T-helper 17 cell (primary cell): ENCODE measurements around the gene UCHL1. TPM values are rescaled to one million over a fixed set of nuclear protein-coding genes. Genes with fewer than 3 reads are reported as not detected.

Experiments
- ATAC-seq: fragments of 150-1000 bp; cut with Tn5 transposase; 2 replicates; pipeline ENCODE4 v1.10.0; 2021; ENCODE audit warnings: mild to moderate bottlenecking, moderate library complexity
- DNase-seq, 3 donors: peaks; one replicate each; pipeline versions ENCODE4 v3.0.0 to v3.0.0-alpha.2; 2020 to 2021
- H3K9me3 ChIP-seq: one replicate; pipeline ENCODE4 v1.7.0; 2013; ENCODE audit warnings: low read length, mild to moderate bottlenecking; ENCODE audit not compliant: control insufficient read depth, poor library complexity, severe bottlenecking
- H3K27ac Mint-ChIP-seq: one replicate; pipeline ENCODE4 v1.8.0; 2022; ENCODE audit warnings: mild to moderate bottlenecking, moderate library complexity, mixed read lengths
- H3K27me3 Mint-ChIP-seq: one replicate; pipeline ENCODE4 v1.8.0; 2022; ENCODE audit warnings: mixed read lengths
- H3K36me3 Mint-ChIP-seq: one replicate; pipeline ENCODE4 v1.8.0; 2022; ENCODE audit warnings: low read depth, mixed read lengths
- H3K4me1 Mint-ChIP-seq: one replicate; pipeline ENCODE4 v1.8.0; 2022; ENCODE audit warnings: mild to moderate bottlenecking, mixed read lengths
- H3K4me3 Mint-ChIP-seq: one replicate; pipeline ENCODE4 v1.8.0; 2022; ENCODE audit warnings: mild to moderate bottlenecking, moderate library complexity, mixed read lengths
- total RNA-seq, 4 donors: library from RNA in 2 of 4; stranded (reverse) in 2 of 4; gene quantifications; one replicate each; pipeline ENCODE4 v1.2.3 and lab custom pipeline; 2022 to 2026

UCHL1 gene
- total RNA-seq (not detected), total RNA-seq (lab: John Stamatoyannopoulos, UW) (0 to 0.35 reads per million in 2 donors)

DNA sequence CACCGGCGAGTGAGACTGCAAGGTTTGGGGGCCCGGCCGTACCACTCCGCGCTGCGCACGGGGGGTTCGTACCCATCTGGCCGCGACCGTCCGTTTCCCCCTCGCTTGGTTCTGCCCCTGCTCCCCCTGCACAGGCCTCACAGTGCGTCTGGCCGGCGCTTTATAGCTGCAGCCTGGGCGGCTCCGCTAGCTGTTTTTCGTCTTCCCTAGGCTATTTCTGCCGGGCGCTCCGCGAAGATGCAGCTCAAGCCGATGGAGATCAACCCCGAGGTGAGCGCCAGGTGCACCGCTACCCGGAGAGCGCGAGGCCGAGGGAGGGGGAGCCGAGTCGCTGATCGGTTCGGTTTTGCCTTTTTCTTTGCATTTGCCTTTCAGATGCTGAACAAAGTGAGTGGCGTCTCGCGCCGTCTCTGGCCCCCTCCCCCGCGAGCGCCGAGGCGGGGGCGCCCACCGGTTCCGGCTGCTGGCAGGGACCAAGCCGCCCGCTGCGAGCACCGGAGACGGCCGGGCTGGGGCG is at the start of gene UCHL1:
Gene UCHL1, plus strand, starts transcription at position 189 of the 517 bp plus-strand sequence. Its CDS starts 49 bp downstream, at position 238.
- H3K4me1 Mint-ChIP-seq = peaks cover 12% of the 10 kb centered on the region
- no peak within 1 kb of the TSS for H3K27ac Mint-ChIP-seq
- no peaks in the 10 kb centered on the region for H3K9me3 ChIP-seq
- DNase-seq (no peak), ATAC-seq (no peak)
- peak within 1 kb of the TSS; percentile 65 for H3K4me3 Mint-ChIP-seq
- peaks cover 4% of the 10 kb centered on the region for H3K36me3 Mint-ChIP-seq
- H3K27me3 Mint-ChIP-seq = peaks cover 69% of the 10 kb centered on the region

- DNase-seq (no peak), ATAC-seq (no peak)
- Mint-ChIP-seq H3K27me3 (peaks cover 73% of the 10 kb centered on the region), H3K4me1 (no peaks in the 10 kb centered on the region), H3K4me3 (no peak overlapping the region), H3K36me3 (no peaks in the 10 kb centered on the region), H3K27ac (no peak overlapping the region)
- H3K9me3 ChIP-seq = no peaks in the 10 kb centered on the region
These were observed 49.4 kb upstream of the UCHL1 start for GRCh38 chr4:41207291-41207831.

DNA sequence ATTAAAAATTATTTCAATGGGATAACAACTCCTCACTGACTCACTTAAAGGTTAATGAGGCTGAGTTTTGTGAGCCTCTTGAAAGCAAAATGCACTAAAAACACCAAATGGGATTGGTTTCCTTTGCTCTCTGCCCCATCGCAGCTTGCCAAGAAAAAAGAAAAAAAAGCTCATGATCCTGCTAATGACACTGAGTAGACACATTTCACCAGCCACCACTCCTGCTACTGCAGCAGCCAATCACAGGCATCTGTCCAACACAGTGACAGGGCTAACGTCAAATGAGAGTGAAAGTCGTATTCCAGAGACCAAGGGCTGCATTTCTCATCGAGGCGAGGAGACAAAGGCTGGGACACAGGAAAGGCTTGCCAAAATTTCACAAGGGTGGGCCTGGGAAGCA is 47.5 kb upstream of the UCHL1 start:
- Mint-ChIP-seq H3K36me3 (no peaks in the 10 kb centered on the region), H3K27me3 (peaks cover 74% of the 10 kb centered on the region), H3K27ac (no peak overlapping the region), H3K4me1 (peaks cover 9% of the 10 kb centered on the region), H3K4me3 (no peak overlapping the region)
- DNase-seq = no peak
- no peak for ATAC-seq
- H3K9me3 ChIP-seq = no peaks in the 10 kb centered on the region

- DNase-seq = no peak
- Mint-ChIP-seq H3K4me1 (peaks cover 9% of the 10 kb centered on the region), H3K4me3 (no peak overlapping the region), H3K36me3 (no peaks in the 10 kb centered on the region), H3K27ac (no peak overlapping the region), H3K27me3 (peaks cover 70% of the 10 kb centered on the region)
- no peaks in the 10 kb centered on the region for H3K9me3 ChIP-seq
- no peak for ATAC-seq
These were observed 46.8 kb upstream of the UCHL1 start for GRCh38 chr4:41209901-41210300.

GRCh38 chr4:41211951-41212615 is 44.6 kb upstream of the UCHL1 start:
- no peak for DNase-seq
- H3K4me3 Mint-ChIP-seq = no peak overlapping the region
- H3K36me3 Mint-ChIP-seq = no peaks in the 10 kb centered on the region
- peaks cover 75% of the 10 kb centered on the region for H3K27me3 Mint-ChIP-seq
- H3K27ac Mint-ChIP-seq = no peak overlapping the region
- no peak for ATAC-seq
- no peaks in the 10 kb centered on the region for H3K9me3 ChIP-seq
- H3K4me1 Mint-ChIP-seq = peaks cover 13% of the 10 kb centered on the region

DNA sequence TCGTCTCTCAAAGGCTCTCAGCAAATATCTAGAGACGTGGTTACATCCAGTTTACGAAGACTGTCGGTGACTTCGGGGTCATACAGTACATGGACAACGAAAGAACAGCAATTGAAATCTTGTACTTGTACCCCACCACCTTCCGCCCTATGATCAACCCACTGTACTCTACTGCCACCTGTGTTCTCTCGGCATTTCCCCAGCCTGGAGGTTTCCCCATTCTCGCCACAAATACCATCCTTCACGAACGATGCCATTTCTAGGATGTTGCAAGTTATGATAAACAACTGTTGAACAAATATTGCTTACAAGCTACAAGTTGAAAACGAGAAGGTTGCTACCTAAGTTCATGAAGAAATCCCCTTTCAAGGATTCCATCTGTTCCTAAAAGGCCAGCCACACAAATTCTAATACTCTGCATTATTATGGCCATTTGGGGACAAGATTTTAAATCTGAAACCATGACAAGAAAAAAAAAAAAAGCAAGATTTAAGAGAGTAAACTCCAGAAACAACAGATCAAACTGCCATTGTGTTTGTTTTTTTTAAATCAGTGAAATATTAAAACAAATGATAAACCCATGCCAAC is 44.0 kb upstream of the UCHL1 start:
- peak overlapping the region; percentile 84 for H3K4me3 Mint-ChIP-seq
- peaks cover 73% of the 10 kb centered on the region for H3K27me3 Mint-ChIP-seq
- no peaks in the 10 kb centered on the region for H3K9me3 ChIP-seq
- ATAC-seq (no peak), DNase-seq (no peak)
- H3K4me1 Mint-ChIP-seq = peaks cover 13% of the 10 kb centered on the region
- H3K36me3 Mint-ChIP-seq = no peaks in the 10 kb centered on the region
- H3K27ac Mint-ChIP-seq = no peak overlapping the region

DNA sequence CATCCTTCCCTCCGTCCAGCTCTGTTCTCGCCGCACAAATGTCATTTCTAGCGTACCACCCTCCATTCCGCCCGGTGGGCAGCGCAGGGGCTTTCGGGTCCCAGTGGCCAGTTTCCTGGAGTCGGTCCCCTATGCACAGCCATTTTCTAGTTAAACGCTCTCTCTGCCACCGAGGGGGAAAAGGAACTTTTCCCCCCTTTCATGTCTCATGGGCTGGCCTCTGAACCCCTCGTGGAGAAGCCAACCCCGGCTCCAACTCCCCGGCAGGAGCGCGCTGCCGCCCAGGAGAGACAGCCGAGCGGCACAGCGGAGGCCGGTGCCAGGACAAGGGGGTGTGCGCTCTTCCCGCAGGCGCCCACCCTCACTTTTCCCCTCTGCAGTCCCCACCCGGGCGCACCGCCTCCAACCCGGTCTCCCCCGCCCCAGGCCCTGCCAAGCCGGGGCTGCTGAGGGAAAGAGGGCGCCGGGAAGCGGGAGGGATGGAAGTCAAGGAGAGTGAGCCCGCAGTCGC is 43.0 kb upstream of the UCHL1 start:
- Mint-ChIP-seq H3K36me3 (no peaks in the 10 kb centered on the region), H3K27ac (peak overlapping the region; percentile 37), H3K27me3 (peaks cover 65% of the 10 kb centered on the region), H3K4me3 (peak overlapping the region; percentile 84), H3K4me1 (peaks cover 13% of the 10 kb centered on the region)
- ATAC-seq (peak; percentile 12), DNase-seq (no peak)
- H3K9me3 ChIP-seq = no peaks in the 10 kb centered on the region

DNA sequence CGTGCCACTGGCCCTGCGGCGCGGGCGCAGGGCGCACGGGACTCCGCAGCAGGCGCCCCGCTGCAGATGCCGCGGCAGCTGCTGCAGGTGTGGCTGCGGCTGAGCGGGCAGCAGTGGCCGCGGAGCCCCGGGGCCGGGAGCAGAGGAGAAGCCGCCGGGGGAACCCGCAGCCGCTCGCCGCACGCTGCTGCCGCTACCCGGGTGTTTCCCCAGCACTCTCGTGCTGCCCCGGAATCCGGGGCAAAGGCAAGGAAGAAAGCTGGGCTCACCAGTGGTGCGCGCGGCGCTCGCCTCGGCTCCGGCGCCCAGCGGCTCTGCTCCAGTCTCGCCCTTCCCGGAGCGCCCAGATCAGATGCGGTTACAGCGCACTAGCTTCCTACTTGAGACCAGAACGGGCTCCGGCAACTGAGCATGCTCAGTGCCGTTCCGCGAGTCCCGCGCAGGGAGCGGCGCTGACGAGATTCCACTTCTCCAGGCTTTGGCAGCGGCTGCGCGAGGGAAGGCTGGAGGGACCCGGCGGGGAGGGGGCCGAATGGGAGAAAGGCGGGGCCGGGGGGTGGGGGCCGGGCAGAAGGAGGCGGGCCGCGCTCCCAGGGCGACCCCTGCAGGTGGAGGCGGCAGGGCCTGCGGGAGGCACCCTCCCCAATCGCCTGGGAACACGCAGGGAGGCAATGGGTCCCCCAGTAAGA is 42.4 kb upstream of the UCHL1 start, which contains the start of gene APBB2:
Gene APBB2, minus strand, starts transcription at position 407 of the 689 bp plus-strand sequence. CDS start 181,288 bp downstream, outside the sequence.
- peak; percentile 71 for ATAC-seq
- Mint-ChIP-seq H3K27me3 (peaks cover 60% of the 10 kb centered on the region), H3K27ac (peak within 1 kb of the TSS; percentile 37)

DNA sequence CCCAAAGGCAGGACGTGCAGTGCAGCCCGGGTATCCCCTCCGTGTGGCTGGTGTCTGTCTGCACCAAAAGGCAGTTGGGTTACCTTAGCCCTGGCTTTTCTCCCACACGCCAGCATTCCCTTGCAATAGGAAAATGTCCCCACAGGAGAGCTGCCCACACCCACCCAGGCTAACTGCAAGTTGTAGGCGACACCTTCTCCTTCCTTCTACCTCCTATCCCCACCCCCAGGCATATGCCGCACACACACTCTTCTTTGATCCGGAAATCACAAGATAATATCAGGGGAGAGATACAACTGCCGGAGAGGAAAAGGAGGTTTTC is 41.9 kb upstream of the UCHL1 start:
- Mint-ChIP-seq H3K27me3 (peaks cover 60% of the 10 kb centered on the region), H3K4me3 (peak overlapping the region; percentile 79), H3K4me1 (peaks cover 13% of the 10 kb centered on the region), H3K27ac (no peak overlapping the region), H3K36me3 (no peaks in the 10 kb centered on the region)
- ATAC-seq = no peak
- no peaks in the 10 kb centered on the region for H3K9me3 ChIP-seq
- no peak for DNase-seq

More for the DNA sequence above, 42.4 kb upstream of the UCHL1 start, which contains the start of gene APBB2:
- H3K4me1 Mint-ChIP-seq = peaks cover 13% of the 10 kb centered on the region
- DNase-seq = no peak
- no peaks in the 10 kb centered on the region for H3K9me3 ChIP-seq
- H3K36me3 Mint-ChIP-seq = no peaks in the 10 kb centered on the region
- H3K4me3 Mint-ChIP-seq = peak within 1 kb of the TSS; percentile 84

DNA sequence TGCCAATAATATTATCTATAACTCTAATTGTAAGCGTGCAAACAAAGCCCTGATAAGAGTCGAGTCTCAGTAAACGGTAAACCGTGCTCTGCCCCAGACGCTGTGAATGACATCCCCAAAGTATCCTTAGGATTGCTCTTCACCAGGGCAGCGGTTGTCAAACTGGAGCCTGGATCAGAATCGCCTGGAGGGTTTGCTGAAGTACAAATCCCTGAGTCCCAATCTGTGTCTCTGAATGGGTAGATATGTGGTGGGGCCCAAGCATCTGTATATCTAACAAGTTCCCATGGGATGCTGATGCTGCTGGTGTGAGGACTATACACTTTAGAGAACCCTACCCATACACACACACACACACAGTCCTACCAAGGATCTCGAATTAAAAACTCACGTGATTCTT is 41.6 kb upstream of the UCHL1 start:
- Mint-ChIP-seq H3K27me3 (peaks cover 60% of the 10 kb centered on the region), H3K36me3 (no peaks in the 10 kb centered on the region)
- no peak for DNase-seq

GRCh38 chr4:41215969-41216293 is 40.8 kb upstream of the UCHL1 start:
- H3K27ac Mint-ChIP-seq = no peak overlapping the region
- no peak for ATAC-seq
- H3K36me3 Mint-ChIP-seq = no peaks in the 10 kb centered on the region
- H3K4me3 Mint-ChIP-seq = peak overlapping the region; percentile 79
- H3K4me1 Mint-ChIP-seq = peaks cover 13% of the 10 kb centered on the region
- DNase-seq = no peak
- H3K9me3 ChIP-seq = no peaks in the 10 kb centered on the region
- H3K27me3 Mint-ChIP-seq = peaks cover 65% of the 10 kb centered on the region

More for the DNA sequence above, 41.6 kb upstream of the UCHL1 start:
- Mint-ChIP-seq H3K4me1 (peaks cover 13% of the 10 kb centered on the region), H3K27ac (no peak overlapping the region), H3K4me3 (peak overlapping the region; percentile 79)
- no peaks in the 10 kb centered on the region for H3K9me3 ChIP-seq
- no peak for ATAC-seq

DNA sequence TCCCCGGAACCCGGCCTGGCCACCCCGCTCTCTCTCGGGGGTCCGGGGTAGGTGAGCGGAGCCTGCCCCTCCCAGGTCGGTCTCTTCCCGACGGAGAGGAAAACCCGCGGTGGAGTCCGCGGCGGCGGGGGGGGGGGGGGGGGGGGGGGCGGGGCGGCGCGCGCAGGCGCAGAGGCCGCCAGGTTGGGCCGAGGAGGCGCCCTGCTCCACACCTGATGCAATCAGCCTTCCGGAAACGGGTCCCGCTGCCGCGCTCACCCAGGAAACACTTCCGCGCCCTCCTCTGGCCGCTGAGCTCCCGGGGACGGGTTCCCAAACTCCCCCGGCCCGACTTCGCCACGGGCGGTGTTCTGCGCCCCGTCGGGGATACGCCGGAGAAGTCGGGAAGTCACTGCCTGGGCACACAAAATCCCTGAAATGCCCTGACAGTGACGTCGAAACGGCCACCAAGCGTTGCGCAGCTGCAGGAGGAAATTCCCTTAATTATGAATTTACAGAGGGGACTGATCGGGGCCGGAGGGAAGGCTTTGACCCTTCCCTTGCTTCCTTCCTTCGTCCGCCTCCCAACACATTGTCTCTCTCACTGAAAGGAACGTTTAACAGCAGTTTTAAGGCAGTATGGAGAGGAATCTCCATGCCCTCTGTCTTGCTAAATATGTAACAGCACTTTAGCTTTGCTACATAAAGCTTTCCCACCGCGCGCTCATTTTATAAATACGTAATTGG is 40.3 kb upstream of the UCHL1 start:
- peaks cover 13% of the 10 kb centered on the region for H3K4me1 Mint-ChIP-seq
- H3K27me3 Mint-ChIP-seq = peaks cover 69% of the 10 kb centered on the region
- ATAC-seq = peak; percentile 43
- no peak for DNase-seq
- H3K27ac Mint-ChIP-seq = no peak overlapping the region
- H3K36me3 Mint-ChIP-seq = no peaks in the 10 kb centered on the region
- no peaks in the 10 kb centered on the region for H3K9me3 ChIP-seq
- peak overlapping the region; percentile 81 for H3K4me3 Mint-ChIP-seq

- Mint-ChIP-seq H3K4me1 (peaks cover 13% of the 10 kb centered on the region), H3K27me3 (peaks cover 65% of the 10 kb centered on the region), H3K27ac (no peak overlapping the region), H3K36me3 (no peaks in the 10 kb centered on the region), H3K4me3 (peak overlapping the region; percentile 81)
- DNase-seq (no peak), ATAC-seq (no peak)
- H3K9me3 ChIP-seq = no peaks in the 10 kb centered on the region
These were observed 39.8 kb upstream of the UCHL1 start for GRCh38 chr4:41217020-41217333.
